KMS-11 (cell line): Measurements from ENCODE around the gene SRSF2.

Experiments
- H2AFZ ChIP-seq: fragments of 200-600 bp; sonication (generic); 2 replicates; pipeline ENCODE4 v1.6.1; 2016; ENCODE audit warnings: antibody characterized with exemption, mixed run types, low read depth
- H3K27ac ChIP-seq: fragments of 200-600 bp; sonication (generic); 2 replicates; pipeline ENCODE4 v1.6.1; 2016; ENCODE audit warnings: mild to moderate bottlenecking, mixed run types
- H3K27me3 ChIP-seq: fragments of 200-600 bp; sonication (generic); 2 replicates; pipeline ENCODE4 v1.6.1; 2017; ENCODE audit warnings: mild to moderate bottlenecking, low read depth, mixed run types, moderate library complexity; ENCODE audit not compliant: insufficient read depth
- H3K36me3 ChIP-seq: fragments of 200-600 bp; sonication (generic); 2 replicates; pipeline ENCODE4 v1.6.1; 2017; ENCODE audit warnings: mild to moderate bottlenecking, mixed run types; ENCODE audit not compliant: insufficient read depth
- H3K4me1 ChIP-seq: fragments of 200-600 bp; sonication (generic); 2 replicates; pipeline ENCODE4 v1.6.1; 2016; ENCODE audit warnings: mild to moderate bottlenecking, low read depth, mixed run types; ENCODE audit not compliant: poor library complexity, severe bottlenecking
- H3K4me2 ChIP-seq: fragments of 200-600 bp; sonication (generic); 2 replicates; pipeline ENCODE4 v1.7.0; 2016; ENCODE audit warnings: mild to moderate bottlenecking, mixed run types
- H3K4me3 ChIP-seq: fragments of 200-600 bp; sonication (generic); IDR thresholded peaks from 2 replicates; pipeline ENCODE4 v1.6.1; 2017; ENCODE audit warnings: low read depth, low read length, mixed read lengths; ENCODE audit not compliant: insufficient read depth
- H3K79me2 ChIP-seq: fragments of 200-600 bp; sonication (generic); 2 replicates; pipeline ENCODE4 v1.6.1; 2016; ENCODE audit warnings: low read depth, mixed run types; ENCODE audit not compliant: insufficient read depth
- H3K9ac ChIP-seq: fragments of 200-600 bp; sonication (generic); 2 replicates; pipeline ENCODE4 v1.6.1; 2016; ENCODE audit warnings: mild to moderate bottlenecking, mixed run types
- H4K20me1 ChIP-seq: fragments of 200-600 bp; sonication (generic); 2 replicates; pipeline ENCODE4 v1.6.1; 2016; ENCODE audit warnings: mild to moderate bottlenecking, mixed run types; ENCODE audit not compliant: insufficient read depth
- TF ChIP-seq, protein P1 (sequence below): fragments of 200-600 bp; sonication (generic); conservative IDR thresholded peaks from 2 replicates; pipeline ENCODE4 v1.6.1; 2017; ENCODE audit warnings: low read depth, mild to moderate bottlenecking, antibody characterized with exemption, low read length, moderate library complexity, mixed read lengths

Gene SRSF2

GRCh38 chr17:76722279-76722678 lies 14.9 kb downstream of the SRSF2 start:
- no peak overlapping the region for H3K9ac ChIP-seq
- TF ChIP-seq, protein P1, sequence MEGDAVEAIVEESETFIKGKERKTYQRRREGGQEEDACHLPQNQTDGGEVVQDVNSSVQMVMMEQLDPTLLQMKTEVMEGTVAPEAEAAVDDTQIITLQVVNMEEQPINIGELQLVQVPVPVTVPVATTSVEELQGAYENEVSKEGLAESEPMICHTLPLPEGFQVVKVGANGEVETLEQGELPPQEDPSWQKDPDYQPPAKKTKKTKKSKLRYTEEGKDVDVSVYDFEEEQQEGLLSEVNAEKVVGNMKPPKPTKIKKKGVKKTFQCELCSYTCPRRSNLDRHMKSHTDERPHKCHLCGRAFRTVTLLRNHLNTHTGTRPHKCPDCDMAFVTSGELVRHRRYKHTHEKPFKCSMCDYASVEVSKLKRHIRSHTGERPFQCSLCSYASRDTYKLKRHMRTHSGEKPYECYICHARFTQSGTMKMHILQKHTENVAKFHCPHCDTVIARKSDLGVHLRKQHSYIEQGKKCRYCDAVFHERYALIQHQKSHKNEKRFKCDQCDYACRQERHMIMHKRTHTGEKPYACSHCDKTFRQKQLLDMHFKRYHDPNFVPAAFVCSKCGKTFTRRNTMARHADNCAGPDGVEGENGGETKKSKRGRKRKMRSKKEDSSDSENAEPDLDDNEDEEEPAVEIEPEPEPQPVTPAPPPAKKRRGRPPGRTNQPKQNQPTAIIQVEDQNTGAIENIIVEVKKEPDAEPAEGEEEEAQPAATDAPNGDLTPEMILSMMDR: no peak
- no peaks in the 10 kb centered on the region for H3K27me3 ChIP-seq
- peaks cover 36% of the 10 kb centered on the region; the same call in 1 of the 2 replicates for H3K36me3 ChIP-seq
- H3K27ac ChIP-seq: no peak overlapping the region
- H4K20me1 ChIP-seq: peaks cover 8% of the 10 kb centered on the region; the same call in 1 of the 2 replicates
- H3K4me3 ChIP-seq: no peak overlapping the region
- H3K4me2 ChIP-seq: no peak overlapping the region
- H3K4me1 ChIP-seq: peaks cover 53% of the 10 kb centered on the region
- no peak overlapping the region for H2AFZ ChIP-seq
- H3K79me2 ChIP-seq: peaks cover 49% of the 10 kb centered on the region

DNA sequence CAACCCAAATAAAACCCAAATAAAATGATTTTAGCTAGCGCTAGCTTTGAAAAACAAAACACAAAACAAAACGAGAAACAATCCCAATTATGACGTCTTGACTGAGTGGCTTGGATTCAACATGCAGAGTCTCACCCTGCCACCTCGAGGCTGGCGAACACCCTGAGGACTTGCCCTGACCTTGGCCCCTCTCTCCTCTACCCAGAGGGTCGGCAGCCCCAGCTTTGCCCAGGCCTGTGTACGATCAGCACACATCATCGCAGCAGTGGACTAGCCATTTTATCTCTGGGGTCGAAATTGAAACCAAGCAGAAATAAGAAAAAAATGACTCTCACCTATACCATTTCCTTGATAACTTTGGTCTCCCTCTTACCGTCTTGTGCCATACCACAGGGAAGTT lies 15.7 kb downstream of the SRSF2 start:
- H3K79me2 ChIP-seq: peaks cover 47% of the 10 kb centered on the region

DNA sequence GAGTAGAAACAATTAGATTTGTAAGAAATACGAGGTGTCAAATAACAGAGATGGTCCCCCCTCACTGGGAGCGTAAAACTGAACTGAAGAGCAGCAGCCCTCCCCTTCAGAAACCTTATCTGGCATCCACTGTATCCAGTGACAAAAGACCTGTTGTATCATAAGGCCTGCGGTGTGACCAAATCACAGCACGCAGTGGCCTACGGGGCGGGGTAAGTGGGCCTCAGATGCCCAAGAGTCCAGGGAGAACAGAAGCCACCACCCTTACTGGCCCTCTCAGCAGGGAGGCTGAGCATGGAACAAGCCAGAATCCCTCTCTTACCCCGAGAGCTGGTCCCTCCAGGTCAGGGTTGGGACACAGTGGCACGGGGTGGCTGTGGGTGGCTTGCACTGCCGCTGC lies 16.2 kb downstream of the SRSF2 start:
- no peaks in the 10 kb centered on the region for H3K27me3 ChIP-seq
- peaks cover 8% of the 10 kb centered on the region; the same call in 1 of the 2 replicates for H4K20me1 ChIP-seq
- H3K27ac ChIP-seq: no peak overlapping the region
- no peak overlapping the region for H3K4me3 ChIP-seq
- H3K79me2 ChIP-seq: peaks cover 43% of the 10 kb centered on the region
- H2AFZ ChIP-seq: no peak overlapping the region
- no peak overlapping the region for H3K4me2 ChIP-seq
- H3K4me1 ChIP-seq: peaks cover 66% of the 10 kb centered on the region
- TF ChIP-seq, protein P1: no peak
- no peak overlapping the region for H3K9ac ChIP-seq
- H3K36me3 ChIP-seq: peaks cover 36% of the 10 kb centered on the region; the same call in 1 of the 2 replicates

More for the DNA sequence above, 15.7 kb downstream of the SRSF2 start:
- TF ChIP-seq, protein P1: no peak
- no peak overlapping the region for H2AFZ ChIP-seq
- peaks cover 8% of the 10 kb centered on the region; the same call in 1 of the 2 replicates for H4K20me1 ChIP-seq
- H3K27me3 ChIP-seq: no peaks in the 10 kb centered on the region
- H3K27ac ChIP-seq: no peak overlapping the region
- H3K9ac ChIP-seq: no peak overlapping the region
- H3K4me2 ChIP-seq: no peak overlapping the region; the same call in 1 of the 2 replicates
- no peak overlapping the region for H3K4me3 ChIP-seq
- peaks cover 61% of the 10 kb centered on the region for H3K4me1 ChIP-seq
- peaks cover 36% of the 10 kb centered on the region; the same call in 1 of the 2 replicates for H3K36me3 ChIP-seq

DNA sequence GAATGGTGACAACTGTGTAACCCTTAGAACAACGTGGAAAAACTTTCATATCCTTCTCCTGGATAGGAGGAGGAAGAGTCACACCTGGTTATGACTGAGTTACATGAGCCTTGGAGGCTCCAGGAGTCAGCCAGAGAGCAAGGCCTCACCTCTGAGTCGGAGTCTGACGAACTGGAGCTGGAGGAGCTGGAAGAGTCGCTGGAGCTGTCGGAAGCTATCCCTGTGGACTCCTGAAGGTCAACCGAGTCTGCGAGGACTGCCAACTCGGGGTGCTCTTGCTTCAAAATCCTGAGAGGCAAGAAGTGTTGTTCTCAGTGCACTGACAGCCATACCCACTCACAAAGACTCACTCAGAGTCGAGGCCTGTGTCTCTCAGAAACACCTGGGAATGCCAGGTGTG lies 16.9 kb downstream of the SRSF2 start:
- Histone ChIP-seq H3K27me3 (no peaks in the 10 kb centered on the region), H3K4me1 (peaks cover 70% of the 10 kb centered on the region), H3K36me3 (peaks cover 36% of the 10 kb centered on the region; the same call in 1 of the 2 replicates), H4K20me1 (peaks cover 8% of the 10 kb centered on the region; the same call in 1 of the 2 replicates), H2AFZ (no peak overlapping the region), H3K79me2 (peaks cover 36% of the 10 kb centered on the region), H3K9ac (no peak overlapping the region), H3K27ac (no peak overlapping the region), H3K4me2 (no peak overlapping the region), H3K4me3 (no peak overlapping the region)
- TF ChIP-seq, protein P1: no peak
